Peyer's patch (tissue), 4 donors: ENCODE measurements around the gene CCNL2. TPM values are rescaled to one million over a fixed set of nuclear protein-coding genes. Genes with fewer than 3 reads are reported as not detected.

Source experiments
- DNase-seq, 3 donors: peaks; one replicate each; pipeline ENCODE4 v3.0.0-alpha.2; 2017 to 2019
- H3K27ac ChIP-seq, 4 donors: fragments of 200-600 bp; sonication (generic); one replicate each; pipeline ENCODE4 v1.5.1; 2016 to 2019
- H3K27me3 ChIP-seq, 2 donors: fragments of 200-600 bp; sonication (generic); one replicate each; pipeline ENCODE4 v1.5.1; 2019
- H3K36me3 ChIP-seq, 3 donors: fragments of 200-600 bp; sonication (generic); one replicate each; pipeline ENCODE4 v1.5.1; 2016 to 2019
- H3K4me1 ChIP-seq, 4 donors: fragments of 200-600 bp; sonication (generic); one replicate each; pipeline ENCODE4 v1.5.1; 2016 to 2019
- H3K4me3 ChIP-seq, 4 donors: fragments of 200-600 bp; sonication (generic); 1 replicate in 3 of 4; 2 replicates in 1 of 4; pipeline ENCODE4 v1.5.1; 2016 to 2019; ENCODE audit warnings: mild to moderate bottlenecking in 1 of 4
- H3K9me3 ChIP-seq, 4 donors: fragments of 200-600 bp; sonication (generic); one replicate each; pipeline ENCODE4 v1.5.1; 2016 to 2019; ENCODE audit warnings: mild to moderate bottlenecking in 1 of 4
- CTCF ChIP-seq, 6 experiments: fragments of 450-650 bp in 4 of 6; fragments of 200-600 bp in 2 of 6; sonication (generic) in 1 of 6; IDR thresholded peaks; one replicate each; pipeline ENCODE4 v1.5.1; 2017 to 2019; ENCODE audit warnings: antibody characterized with exemption in 6 of 6, mild to moderate bottlenecking in 3 of 6, moderate library complexity in 1 of 6
- POLR2A ChIP-seq, 2 donors: fragments of 450-650 bp; IDR thresholded peaks; one replicate each; pipeline ENCODE4 v1.5.1; 2017; ENCODE audit warnings: antibody characterized with exemption in 2 of 2, mild to moderate bottlenecking in 2 of 2, moderate library complexity in 2 of 2
- total RNA-seq, 4 donors: library from RNA; depleted of rRNA; stranded (reverse); fragments of >200 nt; gene quantifications; one replicate each; pipeline ENCODE4 v1.1.0, GENCODE V29; 2016

The CCNL2 gene
- total RNA-seq, 4 donors from 2014 or later = 216 to 1,008 (median 423) TPM

- Histone ChIP-seq H3K27me3 (peaks cover 0 to 10% of the 10 kb centered on the region in 2 donors), H3K4me3 (no peak overlapping the region), H3K4me1 (peaks cover 2 to 60% (median 20%) of the 10 kb centered on the region in 4 donors), H3K36me3 (peaks cover 0 to 8% (median 0%) of the 10 kb centered on the region in 3 donors), H3K27ac (no peak overlapping the region), H3K9me3 (no peaks in the 10 kb centered on the region)
- no peak for DNase-seq
- TF ChIP-seq POLR2A (IDR thresholded peaks at IDR 0.05) = no peak
- TF ChIP-seq CTCF (IDR thresholded peaks at IDR 0.05) = no peak
These were observed 45.6 kb downstream of the CCNL2 start for GRCh38 chr1:1353389-1354151.

- Histone ChIP-seq H3K36me3 (peaks cover 0 to 8% (median 0%) of the 10 kb centered on the region in 3 donors), H3K9me3 (no peaks in the 10 kb centered on the region), H3K27me3 (peaks cover 0 to 10% of the 10 kb centered on the region in 2 donors), H3K27ac (peak overlapping the region in 1 of 4 donors; percentile 39), H3K4me3 (no peak overlapping the region), H3K4me1 (peaks cover 2 to 61% (median 24%) of the 10 kb centered on the region in 4 donors)
- no peak for TF ChIP-seq CTCF (IDR thresholded peaks at IDR 0.05)
- no peak for TF ChIP-seq POLR2A (IDR thresholded peaks at IDR 0.05)
- no peak for DNase-seq
These were observed 46.2 kb downstream of the CCNL2 start for GRCh38 chr1:1352786-1353388.

GRCh38 chr1:1351511-1352427 lies 47.4 kb downstream of the CCNL2 start:
- H3K27ac ChIP-seq = peak overlapping the region in 3 of 4 donors; percentile 12 to 53 (median 52)

DNA sequence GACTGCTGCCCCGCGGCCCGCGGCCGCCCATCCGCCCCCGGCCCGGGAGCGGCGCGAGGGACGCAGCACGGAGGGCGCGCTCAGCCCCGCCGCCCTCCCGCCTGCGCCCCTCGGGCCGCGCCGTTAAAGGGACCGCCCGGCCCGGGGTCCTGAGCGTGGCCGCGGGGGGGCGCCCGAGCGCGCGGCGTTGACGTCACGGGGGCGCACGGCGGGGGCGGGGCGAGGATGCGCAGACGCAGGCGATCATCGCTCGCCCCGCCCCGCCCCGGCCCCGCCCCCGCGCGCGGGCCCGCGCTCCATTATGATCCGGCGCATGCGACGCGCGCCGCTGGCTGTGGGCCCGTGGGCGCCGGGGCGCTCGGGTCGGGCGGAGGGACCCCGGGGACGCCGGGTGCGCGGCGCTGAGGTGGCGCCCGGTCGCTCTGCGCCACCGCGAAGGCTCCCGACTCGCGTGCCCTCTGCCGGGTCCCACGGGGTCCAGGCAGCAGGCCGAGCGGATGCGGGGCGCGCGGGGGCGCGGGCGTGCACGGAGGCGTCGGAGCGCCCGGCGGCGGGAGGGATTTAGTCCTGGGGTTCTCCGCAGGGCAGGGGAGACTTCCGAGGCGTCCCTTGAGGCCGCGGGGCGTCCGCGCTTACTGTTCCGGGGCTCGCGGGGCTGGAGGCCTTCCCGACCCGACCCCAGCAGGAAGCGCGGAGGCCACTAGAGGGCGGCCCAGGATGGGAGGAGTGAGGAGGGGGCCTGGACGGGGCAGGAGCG lies 49.7 kb downstream of the CCNL2 start, which contains the start of gene DVL1:
Gene DVL1, minus strand, starts transcription at position 163 of the 757 bp plus-strand sequence. CDS start 353 bp downstream, outside the sequence.
- Histone ChIP-seq H3K9me3 (no peaks in the 10 kb centered on the region), H3K27ac (peak within 1 kb of the TSS; percentile 85 to 93 (median 91)), H3K27me3 (no peaks in the 10 kb centered on the region), H3K4me3 (peak within 1 kb of the TSS; percentile 80 to 96 (median 90)), H3K4me1 (peaks cover 4 to 71% (median 19%) of the 10 kb centered on the region in 4 donors), H3K36me3 (peaks cover 0 to 7% (median 0%) of the 10 kb centered on the region in 3 donors)
- peak; percentile 66 to 82 (median 81) for DNase-seq
- TF ChIP-seq POLR2A (IDR thresholded peaks at IDR 0.05) (peak in 1 of 2 donors; percentile 63), CTCF (IDR thresholded peaks at IDR 0.05) (peak; percentile 30 to 66 (median 52))

More at GRCh38 chr1:1351511-1352427, 47.4 kb downstream of the CCNL2 start:
- Histone ChIP-seq H3K4me3 (no peak overlapping the region), H3K36me3 (peaks cover 0 to 8% (median 0%) of the 10 kb centered on the region in 3 donors), H3K4me1 (peaks cover 2 to 71% (median 28%) of the 10 kb centered on the region in 4 donors), H3K27me3 (peaks cover 0 to 10% of the 10 kb centered on the region in 2 donors), H3K9me3 (no peaks in the 10 kb centered on the region)
- TF ChIP-seq CTCF (IDR thresholded peaks at IDR 0.05) = no peak
- TF ChIP-seq POLR2A (IDR thresholded peaks at IDR 0.05) = no peak
- no peak for DNase-seq
